GDM1 (cell line): ENCODE results near the gene POU6F2.
A peak's percentile ranks its signal among the peaks of the same experiment; 100 is the strongest.

Experiments
- DNase-seq: peaks from one replicate; lab custom pipeline; 2025; lab: John Stamatoyannopoulos, UW

Gene POU6F2

GRCh38 chr7:39509912-39510311 lies 532.2 kb downstream of the POU6F2 start:
- DNase-seq, result peak; percentile 63

- DNase-seq, result no peak
Measured at GRCh38 chr7:39510864-39511354, 533.2 kb downstream of the POU6F2 start.

- no peak for DNase-seq
Measured at GRCh38 chr7:39515534-39516228, 538.0 kb downstream of the POU6F2 start.

- no peak for DNase-seq
Measured at GRCh38 chr7:39516498-39516897, 538.8 kb downstream of the POU6F2 start.

- no peak for DNase-seq
Measured at GRCh38 chr7:39517240-39517639, 539.5 kb downstream of the POU6F2 start.
